DMS79 (cell line): ENCODE measurements around the gene UBL3.

ENCODE experiments used
- DNase-seq: peaks from one replicate; lab custom pipeline; 2025; lab: John Stamatoyannopoulos, UW

Gene UBL3

GRCh38 chr13:29810145-29810742, 40.2 kb downstream of the UBL3 start:
- peak; percentile 3 for DNase-seq

- no peak for DNase-seq
These were observed 42.2 kb downstream of the UBL3 start for GRCh38 chr13:29808264-29808663.

GRCh38 chr13:29805994-29806979, 44.1 kb downstream of the UBL3 start:
- DNase-seq: no peak

- no peak for DNase-seq
These were observed 47.2 kb downstream of the UBL3 start for GRCh38 chr13:29803221-29803620.

GRCh38 chr13:29802621-29803020, 47.8 kb downstream of the UBL3 start:
- DNase-seq: no peak

GRCh38 chr13:29801737-29802305, 48.6 kb downstream of the UBL3 start:
- no peak for DNase-seq

- no peak for DNase-seq
These were observed 49.3 kb downstream of the UBL3 start for GRCh38 chr13:29801102-29801501.

- no peak for DNase-seq
These were observed 49.7 kb downstream of the UBL3 start for GRCh38 chr13:29800687-29801086.

GRCh38 chr13:29799041-29799440, 51.4 kb downstream of the UBL3 start:
- DNase-seq: no peak

- DNase-seq: no peak
These were observed 58.2 kb downstream of the UBL3 start for GRCh38 chr13:29791997-29792780.

- no peak for DNase-seq
These were observed 58.9 kb downstream of the UBL3 start for GRCh38 chr13:29791508-29791907.

GRCh38 chr13:29786698-29787097, 63.7 kb downstream of the UBL3 start:
- DNase-seq: no peak

GRCh38 chr13:29785978-29786377, 64.4 kb downstream of the UBL3 start:
- DNase-seq: no peak

GRCh38 chr13:29782798-29783197, 67.6 kb downstream of the UBL3 start:
- no peak for DNase-seq

GRCh38 chr13:29774830-29775229, 75.6 kb downstream of the UBL3 start:
- DNase-seq: no peak

- DNase-seq: no peak
These were observed 79.2 kb downstream of the UBL3 start for GRCh38 chr13:29771247-29771646.

GRCh38 chr13:29767006-29767405, 83.4 kb downstream of the UBL3 start:
- no peak for DNase-seq

- DNase-seq: no peak
These were observed 86.8 kb downstream of the UBL3 start for GRCh38 chr13:29763436-29764180.

- DNase-seq: no peak
These were observed 88.6 kb downstream of the UBL3 start for GRCh38 chr13:29761815-29762214.

- no peak for DNase-seq
These were observed 89.3 kb downstream of the UBL3 start for GRCh38 chr13:29761160-29761559.

- no peak for DNase-seq
These were observed 89.9 kb downstream of the UBL3 start for GRCh38 chr13:29760544-29760943.
